Measurements from ENCODE around the gene OTOA.
"Not testable (repeated sequence)": the region's sequence is repeated elsewhere in the genome, so short reads cannot be mapped to it uniquely, and the experiment has no call there.

The OTOA gene

DNA sequence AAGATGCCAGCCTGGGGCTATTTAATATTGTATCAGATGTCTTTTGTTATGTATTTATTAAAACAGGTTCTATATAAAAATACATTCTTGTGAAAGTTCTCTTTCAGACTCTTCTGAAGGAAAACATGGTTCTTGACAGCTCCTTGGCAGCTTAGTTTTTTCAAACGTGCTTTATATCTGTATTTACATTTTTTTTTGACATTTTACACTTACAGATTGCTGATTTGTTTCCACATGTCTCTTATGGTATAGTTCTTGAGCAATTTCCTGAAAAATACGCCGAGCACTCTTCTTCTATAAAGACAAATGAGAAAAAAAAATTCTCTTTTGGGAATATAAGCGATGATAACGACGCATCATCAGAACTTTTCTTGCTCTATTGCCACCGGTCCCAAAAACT, 20.9 kb upstream of the OTOA start:
- DNase-seq, result no peak

DNA sequence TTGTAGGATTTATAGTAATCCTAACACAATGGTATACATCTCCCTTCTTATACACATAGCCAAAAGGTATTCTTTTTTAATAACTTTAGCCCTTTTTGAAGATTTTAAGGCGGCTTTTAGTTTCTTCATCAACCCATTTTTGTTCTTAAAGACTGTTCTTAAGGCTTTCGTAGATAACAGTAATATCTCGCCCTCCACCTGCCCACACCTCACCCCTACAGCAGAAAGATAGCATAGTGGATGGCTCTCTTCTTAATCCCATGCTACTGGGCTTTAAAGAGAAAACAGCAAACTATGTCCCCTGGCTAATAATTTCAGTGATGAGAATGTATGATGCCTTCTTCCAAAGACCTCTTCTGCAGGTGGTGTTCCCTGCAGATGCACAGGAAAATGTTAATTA, 20.0 kb upstream of the OTOA start:
- no peak for DNase-seq

GRCh38 chr16:21644674-21645073, 19.1 kb upstream of the OTOA start:
- DNase-seq, result no peak

- DNase-seq, result peak; percentile 28
Observed at GRCh38 chr16:21645261-21645721, 18.5 kb upstream of the OTOA start.

GRCh38 chr16:21646091-21646490, 17.7 kb upstream of the OTOA start:
- no peak for DNase-seq

- peak; percentile 80 for DNase-seq
Observed at GRCh38 chr16:21646721-21647561, 16.8 kb upstream of the OTOA start.

DNA sequence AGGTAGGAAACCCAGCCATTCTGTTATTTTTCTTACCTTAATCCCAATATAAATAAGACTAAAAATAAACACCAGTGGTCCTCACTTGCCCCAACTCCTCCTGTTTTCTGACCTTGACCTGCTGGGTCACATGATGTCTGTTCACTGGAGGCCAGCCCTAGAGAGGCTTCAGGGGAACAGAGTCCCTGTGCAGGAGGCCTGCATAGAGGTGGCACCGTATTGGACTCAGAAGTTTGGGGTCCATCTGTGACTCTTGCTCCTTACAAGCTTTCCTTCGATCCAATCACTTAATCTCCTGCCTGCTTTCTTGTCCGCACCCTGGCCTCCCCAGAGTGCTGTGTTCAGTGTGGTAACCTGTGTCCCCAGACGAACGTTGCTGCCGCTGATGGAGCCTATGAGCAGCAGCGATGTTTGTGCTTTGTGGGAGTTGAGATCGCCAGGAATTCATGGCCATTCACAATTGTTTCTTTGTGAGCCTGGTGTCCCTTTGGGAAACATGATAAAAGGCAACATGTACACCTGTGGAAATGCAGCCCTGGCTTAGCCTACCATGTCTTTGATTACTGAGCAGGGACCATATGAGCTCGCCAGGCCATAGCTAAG, 16.1 kb upstream of the OTOA start:
- no peak for DNase-seq

DNA sequence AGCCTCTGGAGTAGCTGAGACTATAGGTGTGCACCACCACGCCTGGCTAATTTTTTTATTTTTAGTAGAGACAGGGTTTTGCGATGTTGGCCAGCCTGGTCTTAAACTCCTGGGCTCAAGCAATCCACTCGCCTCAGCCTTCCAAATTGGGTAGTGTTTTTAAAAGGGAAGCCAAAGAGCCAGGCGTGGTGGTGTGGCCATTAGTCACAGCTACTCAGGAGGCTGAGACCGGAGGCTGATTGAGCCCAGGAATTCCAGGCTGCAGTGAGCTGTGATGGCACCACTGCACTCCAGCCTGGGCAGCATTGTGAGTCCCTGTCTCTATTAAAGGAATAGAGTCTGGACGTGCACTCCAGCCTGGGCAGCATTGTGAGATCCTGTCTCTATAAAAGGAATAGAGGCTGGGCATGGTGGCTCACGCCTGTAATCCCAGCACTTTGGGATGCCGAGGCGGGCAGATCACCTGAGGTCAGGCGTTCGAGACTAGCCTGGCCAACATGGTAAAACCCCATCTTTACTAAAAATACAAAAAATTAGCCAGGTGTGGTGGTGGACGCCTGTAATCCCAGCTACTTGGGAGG, 13.9 kb upstream of the OTOA start:
- DNase-seq, result not testable (repeated sequence)

DNA sequence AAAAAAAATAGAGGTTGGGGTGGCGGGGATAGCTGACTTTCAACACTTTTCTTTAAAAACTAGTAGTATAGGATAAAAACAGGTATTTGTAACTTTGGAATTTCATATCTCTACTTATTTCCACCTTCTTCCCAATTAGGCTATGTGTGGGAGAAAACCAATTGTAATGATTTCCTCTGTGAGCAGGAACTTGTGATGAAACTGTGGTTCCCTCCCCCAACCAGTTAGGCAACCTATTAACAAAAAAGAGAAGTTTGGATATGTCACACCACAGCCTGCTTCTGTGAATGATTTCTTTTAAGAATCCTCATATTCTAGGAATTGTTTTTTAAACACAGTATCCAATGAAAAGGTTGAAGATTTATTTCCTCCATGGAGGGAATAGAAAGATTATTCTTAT, 13.2 kb upstream of the OTOA start:
- DNase-seq, result no peak

GRCh38 chr16:21651515-21651914, 12.3 kb upstream of the OTOA start:
- DNase-seq, result no peak

GRCh38 chr16:21652453-21652852, 11.3 kb upstream of the OTOA start, which contains the start of gene IGSF6:
IGSF6 (minus strand) TSS chr16:21652608; CDS start chr16:21652598, 10 bp downstream.
- DNase-seq, result no peak

DNA sequence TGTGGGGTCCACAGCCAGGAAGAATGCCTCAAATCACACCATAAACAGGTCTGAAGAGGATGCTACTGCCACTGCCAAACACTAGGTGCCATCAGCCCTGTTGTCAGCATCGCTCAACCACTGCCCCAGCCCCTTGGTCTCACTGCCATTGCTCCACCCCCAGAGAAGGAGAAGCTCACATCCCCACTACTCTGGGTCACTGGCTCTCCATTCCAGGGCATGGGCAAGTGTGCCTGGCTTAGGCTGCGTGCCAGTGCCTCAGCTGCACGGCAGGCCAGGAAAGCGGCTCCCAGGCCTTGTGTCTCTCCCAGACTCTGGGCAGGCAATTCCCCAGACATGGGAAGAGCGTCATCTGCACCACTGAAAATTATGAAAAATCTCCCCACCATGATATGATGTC, 10.2 kb upstream of the OTOA start:
- no peak for DNase-seq

DNA sequence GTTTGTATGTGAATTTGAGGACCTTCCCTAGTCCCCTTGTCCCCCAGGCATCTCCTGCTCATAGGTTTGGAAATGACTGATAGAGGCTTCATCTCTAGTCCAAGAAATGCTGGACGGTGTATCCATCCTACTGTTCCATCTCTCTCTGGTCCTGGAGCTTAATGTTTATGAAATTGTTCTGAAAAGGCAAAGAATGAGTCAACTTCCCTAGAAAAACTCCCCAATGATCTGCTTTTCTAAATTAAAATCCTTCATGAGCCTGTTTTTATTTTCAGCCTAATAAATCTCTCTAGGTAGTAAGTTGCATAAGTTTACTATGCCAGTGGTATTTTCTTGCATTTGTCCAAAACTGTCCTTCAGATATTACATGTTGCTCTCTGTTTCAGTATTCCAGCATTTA, 9.3 kb upstream of the OTOA start:
- DNase-seq, result no peak

DNA sequence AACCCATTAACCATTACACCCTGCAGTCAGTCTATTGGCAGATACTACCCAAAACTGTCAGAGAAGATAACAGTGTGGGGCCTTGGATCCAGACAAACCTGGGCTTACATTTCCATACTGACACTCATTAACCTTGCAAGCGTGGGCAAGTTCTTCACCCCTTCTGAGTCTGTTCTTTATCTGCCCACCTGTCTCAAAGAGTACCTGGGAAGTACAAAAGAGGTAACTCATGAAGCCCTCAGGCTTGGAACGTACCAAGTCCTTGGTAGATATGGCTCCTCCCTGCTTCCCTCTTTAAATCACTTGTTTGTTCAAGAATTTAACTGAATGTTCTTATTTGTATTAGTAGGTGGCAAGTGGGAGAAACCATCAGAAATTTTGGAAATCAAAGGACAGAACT, 8.9 kb upstream of the OTOA start:
- DNase-seq, result no peak

- peak; percentile 52 for DNase-seq
Observed at GRCh38 chr16:21656795-21657768, 6.7 kb upstream of the OTOA start.

GRCh38 chr16:21659124-21659523, 4.6 kb upstream of the OTOA start:
- no peak for DNase-seq

GRCh38 chr16:21664801-21665492, 1.2 kb downstream of the OTOA start:
- no peak for DNase-seq

DNA sequence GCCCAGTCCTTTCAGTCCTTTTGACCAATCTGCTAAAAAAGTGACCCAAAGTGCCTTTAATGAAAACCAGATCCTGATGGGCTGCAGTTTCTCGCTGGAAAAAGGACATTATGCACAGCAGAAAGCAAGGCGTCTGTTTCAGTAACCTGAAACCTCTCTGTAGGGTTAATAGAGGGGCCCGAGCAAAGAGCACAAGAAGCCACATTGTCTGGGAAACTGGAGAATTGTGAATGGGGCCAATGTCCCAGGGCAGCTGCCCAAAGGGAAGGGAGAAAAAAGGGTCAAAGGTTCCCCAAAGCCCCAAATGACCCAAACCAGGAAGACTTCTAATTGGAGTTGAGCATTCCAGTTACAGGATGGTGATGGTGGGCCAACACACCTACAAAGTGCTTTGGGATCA, 3.0 kb downstream of the OTOA start:
- no peak for DNase-seq

DNA sequence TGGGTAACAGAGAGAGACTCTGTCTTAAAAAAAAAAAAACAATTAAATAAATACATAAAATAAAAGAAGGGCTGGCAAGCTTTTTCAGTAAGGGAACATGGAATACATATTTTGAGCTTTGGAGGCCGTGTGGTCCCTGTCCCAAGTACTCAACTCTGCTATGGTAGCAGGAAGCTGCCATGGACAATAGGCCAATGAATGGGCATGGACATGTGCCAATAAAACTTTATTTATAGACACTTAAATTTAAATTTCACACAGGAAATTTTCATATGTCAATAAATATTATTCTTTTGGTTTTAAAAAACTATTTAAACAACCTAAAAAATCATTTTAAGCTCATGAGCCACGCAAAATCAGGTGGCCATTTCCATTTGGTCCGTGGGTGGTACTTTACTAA, 3.8 kb downstream of the OTOA start:
- no peak for DNase-seq

DNA sequence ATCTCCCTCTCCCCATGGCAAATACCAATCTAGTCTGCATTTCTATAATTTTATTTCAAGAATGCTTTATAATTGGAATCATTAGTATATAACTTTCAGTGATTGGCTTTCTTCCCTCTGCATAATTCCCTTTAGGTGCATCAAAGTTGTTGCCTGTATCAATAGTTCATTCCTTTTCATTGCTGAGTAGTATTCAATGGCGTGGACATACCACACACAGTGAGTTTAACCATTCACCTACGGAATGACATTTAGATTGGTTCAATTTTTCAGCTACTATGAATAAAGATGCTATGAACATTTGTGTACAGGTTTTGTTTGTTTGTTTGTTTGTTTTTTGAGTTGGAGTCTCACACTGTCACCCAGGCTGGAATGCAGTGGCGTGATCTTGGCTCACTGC, 9.7 kb downstream of the OTOA start:
- DNase-seq, result no peak

GRCh38 chr16:21674456-21674855, 10.7 kb downstream of the OTOA start:
- not testable (repeated sequence) for DNase-seq

GRCh38 chr16:21680714-21681113, 16.9 kb downstream of the OTOA start:
- DNase-seq, result not testable (repeated sequence)

Data from stimulated activated CD4-positive, alpha-beta T cell treated with anti-CD3 and anti-CD28 coated beads, Interleukin-4, amount 100 ng/mL, for 24 hours (primary cell).